HG02571 (cell line): ENCODE data around the gene APPBP2.
"Not testable (repeated sequence)": the region's sequence is repeated elsewhere in the genome, so short reads cannot be mapped to it uniquely, and the experiment has no call there.

Experiments used
- ATAC-seq: cut with Tn5 transposase; IDR thresholded peaks from one replicate; pipeline ENCODE4 v1.9.1; 2021; ENCODE audit warnings: mild to moderate bottlenecking, moderate library complexity; ENCODE audit not compliant: unreplicated experiment

APPBP2 gene

GRCh38 chr17:60439501-60439900 lies 86.5 kb downstream of the APPBP2 start:
- no peak for ATAC-seq

DNA sequence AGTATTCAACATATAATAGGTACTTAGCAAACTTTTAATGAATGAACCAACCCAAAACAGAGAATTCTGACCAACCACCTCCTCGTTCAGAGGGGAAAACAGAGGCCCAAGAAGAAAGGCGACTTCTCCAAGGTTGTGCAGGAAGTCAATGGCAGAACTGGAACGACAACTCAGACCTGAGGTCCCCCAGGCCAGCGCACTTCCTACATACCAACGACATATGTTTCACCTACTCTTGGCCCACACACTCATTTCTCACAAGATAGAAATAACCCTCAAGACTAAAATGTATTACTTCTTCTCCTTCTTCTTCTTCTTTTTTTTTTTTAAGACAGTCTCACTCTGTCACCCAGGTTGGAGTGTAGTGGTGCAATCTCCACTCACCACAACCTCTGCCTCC lies 89.4 kb downstream of the APPBP2 start:
- ATAC-seq = no peak

DNA sequence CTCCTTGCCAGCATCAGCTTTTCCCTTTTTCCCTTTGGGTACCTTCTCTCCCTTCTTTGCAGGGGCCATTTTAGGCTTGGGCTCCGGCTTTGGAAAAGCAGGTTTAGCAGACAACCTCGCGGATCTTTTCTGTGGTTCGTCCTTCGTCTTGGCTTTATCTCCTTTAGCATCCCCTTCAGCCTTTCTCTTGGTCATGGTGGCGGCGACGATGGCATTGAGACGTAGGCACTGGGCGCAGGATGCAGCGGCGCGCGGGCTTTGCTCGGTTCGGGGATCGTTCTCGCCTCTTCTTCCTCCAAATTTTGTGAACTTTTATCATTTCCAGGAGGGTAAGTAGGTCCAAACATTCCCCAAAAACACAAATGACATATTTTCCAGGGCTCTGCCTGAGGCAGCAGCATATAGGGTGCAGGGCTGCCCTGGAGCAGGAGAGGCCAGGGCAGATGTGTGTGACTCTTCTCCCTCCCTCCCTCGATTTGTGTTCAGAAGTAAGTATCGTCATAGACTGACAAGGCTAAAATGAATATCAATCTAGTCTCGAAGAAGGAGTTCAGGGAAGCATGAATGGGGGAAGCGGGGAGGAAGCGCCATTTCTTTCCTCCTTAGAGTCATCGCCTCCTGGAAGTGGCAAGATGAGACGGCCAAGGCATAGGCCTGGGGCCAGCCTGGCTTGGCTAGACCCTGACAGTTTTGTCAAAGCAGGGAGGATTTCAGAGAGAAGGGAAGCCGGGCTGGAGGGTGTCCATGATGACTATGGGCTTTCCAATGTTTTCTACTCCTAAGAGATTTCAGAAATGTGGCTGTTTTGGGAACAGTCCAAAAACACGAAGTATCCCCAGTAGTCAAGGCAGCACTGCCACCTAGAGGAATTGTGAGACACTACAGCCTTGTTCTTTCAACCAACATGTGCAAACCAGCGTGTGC lies 90.5 kb downstream of the APPBP2 start:
- no peak for ATAC-seq

DNA sequence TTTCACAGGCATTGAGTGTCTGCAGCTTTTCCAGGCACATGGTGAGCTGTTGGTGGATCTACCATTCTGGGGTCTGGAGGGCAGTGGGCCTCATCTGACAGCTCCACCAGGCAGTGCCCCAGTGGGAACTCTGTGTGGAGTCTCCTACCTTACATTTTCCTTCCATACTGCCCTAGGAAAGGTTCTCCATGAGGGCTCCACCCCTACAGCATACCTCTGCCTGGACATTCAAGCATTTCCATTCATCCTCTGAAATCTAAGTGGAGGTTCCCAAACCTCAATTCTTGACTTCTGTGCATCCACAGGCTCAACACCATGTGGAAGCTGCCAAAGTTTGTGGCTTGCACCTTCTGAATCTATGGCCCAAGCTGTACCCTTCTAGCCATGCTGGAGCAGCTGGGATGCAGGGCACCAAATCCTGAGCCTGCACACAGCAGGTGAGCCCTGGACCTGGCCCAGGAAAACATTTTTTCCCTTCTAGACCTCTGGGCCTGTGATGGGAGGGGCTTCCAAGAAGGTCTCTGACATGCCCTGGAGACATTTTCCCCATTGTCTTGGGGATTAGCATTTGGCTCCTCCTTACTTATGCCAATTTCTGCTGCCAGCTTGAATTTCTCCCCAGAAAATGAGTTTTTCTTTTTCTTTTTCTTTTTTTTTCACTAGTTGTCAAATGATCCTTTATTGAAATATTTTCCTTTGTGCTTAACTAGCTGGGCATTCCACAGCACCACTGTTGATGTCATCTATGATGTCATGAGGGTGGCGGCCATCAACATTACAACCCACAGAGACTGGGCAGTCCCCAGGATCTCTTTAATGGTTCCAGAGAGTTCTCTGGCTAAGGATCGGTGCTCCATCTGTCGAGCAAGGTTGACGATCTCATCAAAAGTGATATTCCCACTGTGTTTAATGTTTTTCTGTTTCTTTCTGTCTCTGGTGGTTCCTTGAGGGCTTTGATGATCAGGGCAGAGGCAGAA lies 92.7 kb downstream of the APPBP2 start:
- not testable (repeated sequence) for ATAC-seq

- not testable (repeated sequence) for ATAC-seq
Measured at GRCh38 chr17:60430561-60430960, 95.5 kb downstream of the APPBP2 start.

DNA sequence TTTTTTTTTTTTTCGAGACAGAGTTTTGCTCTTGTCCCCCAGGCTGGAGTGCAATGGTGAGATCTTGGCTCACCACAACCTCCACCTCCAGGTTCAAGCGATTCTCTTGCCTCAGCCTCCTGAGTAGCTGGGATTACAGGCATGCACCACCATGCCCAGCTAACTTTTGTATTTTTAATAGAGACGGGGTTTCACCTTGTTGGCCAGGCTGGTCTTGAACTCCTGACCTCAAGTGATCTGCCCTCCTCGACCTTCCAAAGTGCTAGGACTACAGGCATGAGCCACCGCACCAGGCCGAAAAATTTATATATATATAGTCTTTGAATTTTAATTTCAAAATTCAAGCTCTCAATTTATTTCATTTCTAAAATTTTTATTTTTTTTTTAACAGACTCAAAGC lies 97.6 kb downstream of the APPBP2 start:
- not testable (repeated sequence) for ATAC-seq

GRCh38 chr17:60426596-60426995 lies 99.4 kb downstream of the APPBP2 start:
- ATAC-seq = no peak

DNA sequence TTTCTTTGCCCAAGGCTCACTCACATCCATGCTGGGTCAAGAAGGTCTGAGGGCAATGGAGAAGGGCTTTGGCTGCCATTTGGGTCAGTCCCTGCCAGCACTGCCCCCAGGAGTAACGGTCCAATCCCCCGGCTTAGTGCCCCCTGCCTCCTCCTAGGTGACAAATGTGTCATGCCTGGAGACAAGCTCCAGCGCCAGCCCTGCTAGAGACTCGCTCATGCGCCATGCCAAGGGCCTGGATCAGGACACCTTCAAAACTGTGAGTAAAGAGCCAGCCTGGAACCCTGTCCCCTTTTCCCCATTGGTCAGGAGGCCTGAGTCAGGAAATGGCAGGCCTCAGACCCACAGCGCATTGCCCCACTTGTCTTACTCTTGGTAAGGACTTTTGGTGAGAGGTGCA lies 100.4 kb downstream of the APPBP2 start:
- ATAC-seq = no peak

- ATAC-seq = no peak
Measured at GRCh38 chr17:60423865-60424264, 102.2 kb downstream of the APPBP2 start.

DNA sequence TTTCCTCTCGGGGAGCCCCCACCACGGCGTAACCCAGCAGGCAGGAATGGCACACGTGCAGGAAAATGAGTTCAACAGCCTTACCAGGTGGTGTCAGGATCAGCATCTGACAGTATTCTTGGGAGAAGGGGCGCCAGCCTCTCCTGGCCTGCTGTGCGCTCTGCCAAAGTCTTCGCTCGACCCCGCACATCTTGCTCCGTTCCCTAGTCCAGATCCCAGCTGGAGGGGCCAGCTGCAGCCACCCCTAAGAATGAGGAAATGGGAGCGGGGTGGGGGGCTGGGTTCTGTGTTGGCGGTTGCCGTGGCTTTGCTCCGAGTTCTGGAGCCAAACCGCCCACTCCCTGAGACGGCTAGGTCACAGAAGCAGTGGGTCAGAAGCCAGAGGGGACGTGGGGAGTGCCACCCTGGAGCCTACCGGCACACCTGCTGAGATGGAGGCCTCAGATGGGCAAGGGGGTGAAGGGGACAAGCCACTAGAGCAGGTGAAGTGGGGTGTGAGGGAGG lies 103.8 kb downstream of the APPBP2 start, which contains the start of gene CHCT1:
TSS of gene CHCT1 (plus strand) at position 328 of the 504 bp plus-strand sequence. CDS start at position 432, 104 bp downstream.
- no peak for ATAC-seq

GRCh38 chr17:60421273-60422161 lies 104.5 kb downstream of the APPBP2 start:
- ATAC-seq = peak; percentile 86

DNA sequence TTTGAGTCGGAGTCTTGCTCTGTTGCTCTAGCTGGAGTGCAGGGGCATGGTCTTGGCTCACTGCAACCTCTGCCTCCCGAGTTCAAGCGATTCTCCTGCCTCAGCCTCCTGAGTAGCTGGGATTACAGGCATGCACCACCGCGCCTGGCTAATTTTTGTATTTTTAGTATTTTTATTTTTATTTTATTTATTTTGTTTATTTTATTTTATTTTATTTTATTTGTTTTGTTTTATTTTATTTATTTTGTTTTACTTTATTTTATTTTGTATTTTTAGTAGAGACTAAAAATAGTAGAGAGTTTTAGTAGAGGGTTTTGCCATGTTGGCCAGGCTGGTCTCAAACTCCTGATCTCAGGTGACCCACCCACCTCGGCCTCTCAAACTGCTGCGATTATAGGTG lies 106.2 kb downstream of the APPBP2 start:
- not testable (repeated sequence) for ATAC-seq

- not testable (repeated sequence) for ATAC-seq
Measured at GRCh38 chr17:60419003-60419402, 107.0 kb downstream of the APPBP2 start.

- ATAC-seq = no peak
Measured at GRCh38 chr17:60416368-60416925, 109.6 kb downstream of the APPBP2 start.

GRCh38 chr17:60415146-60415545 lies 110.9 kb downstream of the APPBP2 start:
- no peak for ATAC-seq

DNA sequence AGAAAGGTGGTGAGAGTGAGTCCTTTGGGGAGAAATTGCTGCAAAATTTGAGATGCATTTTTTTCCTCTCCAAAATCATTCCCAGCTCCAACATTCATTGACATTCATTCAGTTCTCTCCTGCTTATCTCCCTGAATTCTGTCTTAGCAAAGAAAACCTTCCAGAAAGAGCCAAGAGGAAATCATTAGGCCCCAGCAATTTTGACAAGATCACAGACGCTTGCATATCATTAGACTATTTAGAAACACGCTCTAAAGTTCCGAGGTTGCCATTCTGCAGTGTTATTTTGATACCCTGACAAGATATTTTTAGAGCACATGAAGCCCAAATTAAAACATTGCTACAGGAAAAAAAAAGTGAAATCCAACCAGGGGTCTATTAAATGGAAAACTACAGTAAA lies 113.3 kb downstream of the APPBP2 start:
- no peak for ATAC-seq

DNA sequence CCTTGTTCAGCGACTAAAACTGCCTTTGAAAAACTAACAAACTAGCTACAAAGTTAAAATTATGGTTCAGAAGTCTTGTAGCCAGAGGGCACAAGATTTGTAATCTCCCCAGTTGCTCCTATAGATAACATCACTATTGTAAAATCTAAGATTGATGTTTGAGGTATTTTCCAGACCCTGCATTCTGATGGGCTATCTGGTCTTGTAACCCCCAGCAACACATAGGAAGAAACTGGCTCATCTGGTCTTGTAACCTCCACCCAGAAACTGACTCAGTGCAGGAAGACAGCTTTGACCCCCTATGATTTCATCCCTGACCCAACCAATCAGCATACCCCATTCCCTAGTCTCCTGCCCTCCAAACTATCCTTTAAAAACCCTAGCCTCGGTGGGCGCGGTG lies 116.0 kb downstream of the APPBP2 start:
- ATAC-seq = no peak

- no peak for ATAC-seq
Measured at GRCh38 chr17:60406887-60407286, 119.2 kb downstream of the APPBP2 start.

- no peak for ATAC-seq
Measured at GRCh38 chr17:60403962-60404361, 122.1 kb downstream of the APPBP2 start.

DNA sequence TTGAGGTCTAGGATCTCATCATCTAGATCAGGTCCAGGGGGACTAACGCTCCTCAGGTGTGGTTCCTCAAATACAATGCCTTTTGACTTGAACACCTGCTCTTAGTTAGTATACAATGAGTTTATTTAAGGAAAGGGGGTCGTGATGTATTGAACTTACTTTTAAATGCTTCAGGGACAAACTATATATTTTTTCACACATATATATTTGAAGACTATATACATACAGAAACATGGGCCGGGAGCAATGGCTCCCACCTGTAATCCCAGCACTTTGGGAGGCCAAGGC lies 122.6 kb downstream of the APPBP2 start:
- ATAC-seq = no peak
